Measurements from ENCODE around the gene DSC1.

GRCh38 chr18:31211047-31211446 is 48.4 kb upstream of the DSC1 start:
- TF ChIP-seq POLR2AphosphoS5 (IDR thresholded peaks at IDR 0.05; ENCODE audit: low read depth, low read length) (no peak), SIN3A (IDR thresholded peaks at IDR 0.05; ENCODE audit: borderline replicate concordance, insufficient read depth, low read length) (no peak)

Measured in PFSK-1 (cell line).